NCI-H446 treated with DMSO at 0.1 percent for 48 hours (cell line): ENCODE data around the gene TRPC4.
"Not testable (repeated sequence)": the region's sequence is repeated elsewhere in the genome, so short reads cannot be mapped to it uniquely, and the experiment has no call there.

ENCODE experiments used
- DNase-seq: peaks from one replicate; lab custom pipeline; 2025; lab: John Stamatoyannopoulos, UW

TRPC4 gene

DNA sequence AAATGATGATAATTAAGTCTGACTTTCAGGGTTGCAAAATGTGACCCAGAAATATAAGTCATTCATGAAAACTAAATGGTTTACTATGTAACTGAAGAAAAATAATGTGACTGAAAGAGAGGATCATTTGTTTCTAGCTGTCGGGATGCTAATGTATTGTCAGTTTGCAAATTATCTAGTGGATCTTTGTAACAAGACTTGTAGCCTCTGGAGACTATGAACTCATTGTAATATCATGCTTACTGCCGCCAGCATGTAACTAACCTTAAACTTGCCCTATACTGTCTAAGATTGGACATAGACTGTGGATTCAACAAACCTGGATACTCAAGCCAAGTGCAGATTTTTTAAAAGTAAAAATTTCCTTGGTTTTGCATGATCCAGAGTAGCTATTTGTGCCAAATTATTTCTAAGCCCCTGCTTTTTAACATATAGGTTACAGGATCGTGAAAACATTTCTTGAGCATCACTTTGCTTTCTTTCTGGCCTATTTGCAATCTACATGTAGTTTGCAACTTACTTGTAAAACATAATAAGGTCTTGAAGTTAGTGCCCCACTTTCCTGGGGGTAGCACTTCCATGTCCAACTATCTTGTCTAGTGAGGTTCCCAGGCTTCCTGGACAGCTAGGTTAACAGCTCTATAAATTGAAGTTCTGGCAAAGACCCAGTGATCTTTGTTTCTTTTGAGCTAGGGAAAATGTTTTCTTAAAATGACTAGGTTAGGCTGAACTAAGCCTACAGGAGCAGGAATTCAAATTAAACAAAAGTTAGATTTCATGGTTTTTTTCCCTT, 267.7 kb downstream of the TRPC4 start:
- DNase-seq, result no peak

DNA sequence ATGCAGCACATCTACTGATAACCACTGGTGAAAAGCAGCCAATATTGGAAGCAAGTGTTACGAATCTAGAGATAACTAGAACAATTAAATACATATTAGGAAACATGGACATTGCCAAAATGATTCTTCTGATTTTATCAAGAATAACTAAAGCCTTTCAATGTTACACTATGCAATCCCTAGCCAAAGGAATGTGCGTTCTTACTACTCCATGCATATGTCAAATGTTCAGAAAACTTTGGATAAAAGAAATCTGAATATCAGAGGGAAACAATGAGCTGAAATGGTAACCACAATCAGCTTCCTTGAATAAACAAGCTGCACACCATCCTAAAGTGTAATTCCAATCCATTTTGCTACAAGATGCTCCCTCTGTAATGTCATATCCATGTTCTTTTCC, 270.1 kb downstream of the TRPC4 start:
- DNase-seq, result no peak

DNA sequence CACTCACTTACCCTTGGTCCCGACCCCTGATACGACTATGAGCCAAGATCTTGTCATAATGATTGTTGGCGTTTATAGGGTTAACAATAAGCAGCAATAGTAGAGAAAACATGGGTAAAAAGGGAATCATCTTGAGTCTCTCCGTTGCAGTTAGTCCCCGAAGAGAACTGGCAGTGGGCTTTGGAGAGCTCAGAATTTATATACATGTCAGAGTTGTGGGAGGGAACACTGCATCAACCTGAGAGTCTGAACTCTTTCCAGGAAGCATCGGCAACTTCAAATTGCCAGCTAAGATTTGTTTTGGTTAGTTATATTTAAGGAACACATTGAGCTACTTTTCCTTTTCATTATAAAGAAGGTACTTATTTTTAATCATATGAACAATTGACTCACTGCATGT, 271.0 kb downstream of the TRPC4 start, which contains the start of gene POSTN:
Gene POSTN, minus strand, starts transcription at position 172 of the 400 bp plus-strand sequence. Its CDS starts 42 bp downstream, at position 130.
- DNase-seq, result no peak

DNA sequence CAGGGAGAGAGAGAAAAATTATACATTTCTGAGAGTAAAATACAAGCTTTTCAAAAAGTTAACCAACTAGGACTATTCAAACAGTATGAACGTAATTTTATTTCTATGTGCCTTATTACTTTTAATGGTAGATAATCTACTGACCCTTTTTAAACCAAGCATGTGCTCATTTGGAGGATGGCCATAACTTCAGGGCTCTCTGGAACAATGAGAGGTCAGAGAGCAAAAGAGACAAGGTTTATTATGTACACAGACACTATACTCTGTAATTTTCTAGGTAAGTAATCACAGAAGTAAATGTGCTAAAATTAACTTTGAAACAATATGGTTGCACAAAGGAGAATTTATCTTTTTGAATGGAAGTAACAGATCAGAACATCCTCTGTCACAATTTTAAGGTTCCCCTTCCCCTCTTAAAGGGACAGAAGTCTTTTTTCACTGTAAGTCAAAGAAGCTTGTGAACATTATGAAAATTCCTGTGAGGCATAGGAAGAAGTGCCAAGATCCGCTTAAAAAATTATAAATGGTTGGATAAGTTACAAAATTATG, 272.0 kb downstream of the TRPC4 start:
- DNase-seq, result no peak

DNA sequence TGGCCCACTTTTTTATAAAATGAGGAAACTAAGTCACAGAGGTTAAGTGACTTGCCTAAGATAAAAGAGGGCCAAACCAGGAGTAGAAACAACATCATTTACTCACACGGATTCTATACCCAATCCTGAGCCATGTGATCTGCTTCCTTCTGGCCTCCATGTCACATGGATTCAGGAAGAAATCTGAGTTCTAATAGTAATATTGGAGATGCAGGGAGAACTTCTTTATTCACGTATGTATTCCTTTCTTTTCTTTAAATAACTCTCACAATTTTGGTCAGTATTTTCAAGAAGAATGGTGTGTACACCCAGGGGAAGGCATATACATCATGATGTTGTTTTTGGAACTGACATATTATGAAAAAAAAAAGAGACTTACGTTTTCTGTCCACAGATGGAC, 272.8 kb downstream of the TRPC4 start:
- no peak for DNase-seq

DNA sequence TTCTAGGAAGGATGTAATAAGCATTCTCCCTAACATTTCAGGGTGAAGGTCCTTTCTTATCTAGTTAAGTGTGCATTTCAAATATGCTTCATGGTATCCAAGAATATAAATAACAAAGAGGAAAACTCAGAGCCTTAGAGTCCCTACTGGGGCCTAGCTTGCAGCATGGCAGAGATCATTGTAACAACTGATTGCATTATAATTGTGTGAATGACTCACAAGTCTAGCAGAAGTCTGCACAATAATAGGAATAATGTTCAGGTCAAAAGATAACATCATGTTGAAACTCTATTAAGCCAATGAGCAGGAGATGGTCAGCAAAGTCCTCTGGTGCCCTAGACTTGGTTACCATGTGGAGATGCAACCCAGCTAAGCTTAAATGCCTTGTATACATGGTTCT, 274.4 kb downstream of the TRPC4 start:
- DNase-seq, result no peak

DNA sequence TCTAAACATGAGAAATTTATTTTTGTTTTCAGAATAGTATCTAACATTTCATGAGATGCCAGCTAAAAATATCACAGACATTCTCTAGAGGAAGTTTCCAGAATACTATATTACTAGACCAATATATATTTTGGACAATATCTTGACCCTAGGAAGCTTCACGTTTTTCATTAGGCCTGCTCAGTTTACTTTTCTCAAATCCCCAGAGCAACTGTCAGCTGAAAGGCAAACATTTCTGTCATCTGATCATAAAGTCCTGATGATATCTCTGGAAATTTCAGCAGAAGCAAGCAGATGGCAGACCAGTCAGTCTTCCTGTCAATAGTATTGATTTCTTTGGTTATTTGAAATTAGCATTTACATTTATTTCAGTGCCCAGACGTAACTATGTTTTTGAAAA, 275.0 kb downstream of the TRPC4 start:
- DNase-seq, result no peak

DNA sequence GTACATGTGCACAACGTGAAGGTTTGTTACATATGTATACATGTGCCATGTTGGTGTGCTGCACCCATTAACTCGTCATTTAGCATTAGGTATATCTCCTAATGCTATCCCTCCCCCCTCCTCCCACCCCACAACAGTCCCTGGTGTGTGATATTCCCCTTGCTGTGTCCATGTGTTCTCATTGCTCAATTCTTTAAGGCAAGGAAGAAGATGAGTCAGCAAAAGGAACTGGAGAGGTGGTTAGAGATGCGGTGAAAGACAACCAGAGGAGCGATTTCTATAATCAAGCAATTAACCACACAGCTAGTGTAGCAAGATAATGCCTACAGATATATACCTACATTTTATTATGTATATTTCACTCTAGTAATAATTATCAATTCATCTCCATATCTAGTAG, 280.2 kb downstream of the TRPC4 start:
- DNase-seq, result not testable (repeated sequence)

DNA sequence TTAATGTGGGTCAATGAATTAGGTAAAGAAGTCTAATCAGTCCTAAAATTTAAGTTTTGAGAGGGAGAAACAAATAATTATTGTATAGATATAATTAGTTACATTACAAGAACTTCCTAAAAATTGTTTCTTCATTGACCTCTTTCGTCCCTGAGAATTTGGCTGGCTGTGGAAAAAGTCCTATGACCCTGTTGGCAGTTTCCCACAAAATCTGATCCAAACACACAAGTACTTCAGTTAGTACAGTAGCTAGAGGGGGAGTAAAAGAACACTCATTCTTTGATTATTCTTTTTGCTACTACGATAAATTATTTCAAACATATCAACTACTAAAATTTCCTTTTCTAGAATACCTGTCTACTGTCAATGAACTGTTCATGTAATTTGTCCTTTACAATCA, 282.3 kb downstream of the TRPC4 start:
- no peak for DNase-seq
